HepG2 (cell line): ENCODE data around the gene C1orf226. TPM values are rescaled to one million over a fixed set of nuclear protein-coding genes. Genes with fewer than 3 reads are reported as not detected.

Experiments used
- ATAC-seq: fragments of 200-7000 bp; cut with Tn5 transposase; 3 replicates; pipeline ENCODE4 v1.9.1; 2020; ENCODE audit warnings: mild to moderate bottlenecking, moderate library complexity
- BruUV-seq: library from RNA; stranded (reverse); fragments of 400-500 nt; replicated peaks from 2 replicates; lab custom pipeline; 2021; lab: Mats Ljungman, UMichigan
- CTCF ChIA-PET: fragments of 300-600 bp; formaldehyde crosslinking; extraction: SDS; loops from one replicate; lab custom pipeline; 2021; ENCODE audit warnings: low total read pairs, inconsistent platforms, low intra/inter-chr PET ratio; lab: Yijun Ruan, JAX
- POLR2A ChIA-PET: fragments of 350-600 bp; sonication (Branson Sonifier 250); formaldehyde crosslinking; loops from one replicate; lab custom pipeline; 2020; ENCODE audit warnings: antibody characterized with exemption, inconsistent platforms; lab: Yijun Ruan, JAX
- DNase-seq: peaks from one replicate; pipeline ENCODE4 v3.0.0-alpha.2; 2015; ENCODE audit warnings: low spot score
- FAIRE-seq: peaks from 3 replicates; lab custom pipeline; 2011; peaks lifted over from hg19 to GRCh38; lab: Jason Lieb, UNC
- H2AFZ ChIP-seq: one replicate; pipeline ENCODE4 v1.6.1; 2011; ENCODE audit warnings: low read length, inconsistent platforms
- H3K27ac ChIP-seq: fragments of 300-600 bp; 3 replicates; pipeline ENCODE4 v1.8.0; 2011; ENCODE audit warnings: mixed run types, mild to moderate bottlenecking, mixed read lengths, low read length, inconsistent platforms; ENCODE audit not compliant: insufficient read depth; ENCODE audit errors: extremely low read length
- H3K27me3 ChIP-seq, 2 experiments: fragments of 200-600 bp in 1 of 2; 2 replicates in 1 of 2; 3 replicates in 1 of 2; pipeline versions ENCODE4 v1.6.0 to v1.8.0; 2011; ENCODE audit warnings: low read length in 2 of 2, mild to moderate bottlenecking in 2 of 2, moderate library complexity in 2 of 2, inconsistent platforms in 1 of 2; ENCODE audit not compliant: insufficient read depth in 2 of 2, control insufficient read depth in 1 of 2
- H3K36me3 ChIP-seq, 2 experiments: fragments of 200-600 bp in 1 of 2; replicated peaks in 1 of 2; 2 replicates in 1 of 2; 3 replicates in 1 of 2; pipeline versions ENCODE4 v1.5.1 to v1.8.0; 2011; ENCODE audit warnings: low read length in 2 of 2, inconsistent platforms in 1 of 2; ENCODE audit not compliant: insufficient read depth in 2 of 2, control insufficient read depth in 1 of 2
- H3K4me1 ChIP-seq: 2 replicates; pipeline ENCODE4 v1.5.1; 2012; ENCODE audit warnings: low read length, inconsistent platforms; ENCODE audit not compliant: insufficient read depth
- H3K4me2 ChIP-seq: 2 replicates; pipeline ENCODE4 v1.6.0; 2011; ENCODE audit warnings: low read depth, low read length, inconsistent platforms
- H3K4me3 ChIP-seq, 3 experiments: fragments of 200-600 bp in 1 of 3; sonication (generic), shearing (Covaris generic) in 1 of 3; replicated peaks in 1 of 3; 2 replicates each; pipeline ENCODE4 v1.5.1; 2011 to 2016; ENCODE audit warnings: low read length in 3 of 3, inconsistent platforms in 2 of 3, low read depth in 2 of 3, mild to moderate bottlenecking in 2 of 3, control low read depth in 1 of 3, mixed read lengths in 1 of 3; ENCODE audit not compliant: insufficient read depth in 1 of 3
- H3K79me2 ChIP-seq: one replicate; pipeline ENCODE4 v1.6.1; 2011; ENCODE audit warnings: low read length, inconsistent platforms; ENCODE audit not compliant: insufficient read depth
- H3K9ac ChIP-seq: 2 replicates; pipeline ENCODE4 v1.6.0; 2011; ENCODE audit warnings: mild to moderate bottlenecking, low read depth, low read length, inconsistent platforms; ENCODE audit not compliant: insufficient read depth
- H3K9me3 ChIP-seq: 2 replicates; pipeline ENCODE4 v1.5.1; 2012; ENCODE audit warnings: mild to moderate bottlenecking, low read length
- H4K20me1 ChIP-seq: 2 replicates; pipeline ENCODE4 v1.6.0; 2011; ENCODE audit warnings: inconsistent platforms, mild to moderate bottlenecking, low read length, moderate library complexity; ENCODE audit not compliant: insufficient read depth
- HNRNPUL1 ChIP-seq: fragments of 200-400 bp; formaldehyde crosslinking; IDR thresholded peaks from 2 replicates; pipeline ENCODE4 v1.6.1; 2017; ENCODE audit warnings: low read depth, mild to moderate bottlenecking, low read length, moderate library complexity
- HOXD1 ChIP-seq: sonication (generic); formaldehyde crosslinking; IDR thresholded peaks from 2 replicates; pipeline ENCODE4 v1.5.0; 2020; ENCODE audit warnings: missing genetic modification reagents
- MAFF ChIP-seq: IDR thresholded peaks from 2 replicates; pipeline ENCODE4 v1.6.1; 2011; ENCODE audit warnings: low read depth, low read length, improper control_type of control experiment
- MAFK ChIP-seq, 2 experiments: IDR thresholded peaks in 1 of 2; conservative IDR thresholded peaks in 1 of 2; 2 replicates each; pipeline ENCODE4 v1.6.1; 2011; ENCODE audit warnings: improper control_type of control experiment in 2 of 2, low read length in 2 of 2
- MXD4 ChIP-seq: IDR thresholded peaks from 2 replicates; pipeline ENCODE4 v1.6.1; 2016; ENCODE audit warnings: mild to moderate bottlenecking, missing biosample characterization, missing genetic modification reagents
- NR2F2 ChIP-seq: IDR thresholded peaks from 2 replicates; pipeline ENCODE4 v1.6.1; 2012; ENCODE audit warnings: low read depth, inconsistent platforms, borderline replicate concordance
- RBM39 ChIP-seq: fragments of 200-400 bp; formaldehyde crosslinking; IDR thresholded peaks from one replicate; pipeline ENCODE4 v1.6.1; 2018; ENCODE audit warnings: antibody characterized with exemption, mild to moderate bottlenecking, low read depth, low read length; ENCODE audit not compliant: poor library complexity, severe bottlenecking
- SMARCE1 ChIP-seq: fragments of 450-650 bp; IDR thresholded peaks from 2 replicates; pipeline ENCODE4 v1.6.1; 2017; ENCODE audit warnings: borderline replicate concordance
- ZBTB8A ChIP-seq: sonication (generic); formaldehyde crosslinking; IDR thresholded peaks from 2 replicates; pipeline ENCODE4 v1.4.0; 2020; ENCODE audit warnings: mild to moderate bottlenecking, low read depth, missing genetic modification reagents, borderline replicate concordance
- ZFP36L1 ChIP-seq: sonication (generic); formaldehyde crosslinking; IDR thresholded peaks from 2 replicates; pipeline ENCODE4 v1.8.0; 2022; ENCODE audit warnings: mild to moderate bottlenecking, missing genetic modification reagents, moderate library complexity
- ZNF33A ChIP-seq: sonication (generic); formaldehyde crosslinking; IDR thresholded peaks from 2 replicates; pipeline ENCODE4 v1.5.1; 2020; ENCODE audit warnings: missing genetic modification reagents, mild to moderate bottlenecking, moderate library complexity, borderline replicate concordance
- ZNF496 ChIP-seq: sonication (generic); formaldehyde crosslinking; IDR thresholded peaks from 2 replicates; pipeline ENCODE4 v1.8.1; 2023; ENCODE audit warnings: mild to moderate bottlenecking, moderate library complexity, missing genetic modification reagents; ENCODE audit not compliant: insufficient replicate concordance
- ZNF510 ChIP-seq: sonication (generic); formaldehyde crosslinking; IDR thresholded peaks from 2 replicates; pipeline ENCODE4 v1.4.0; 2020; ENCODE audit warnings: low read depth, mild to moderate bottlenecking, missing genetic modification reagents
- WGBS: methylation state at CpG from one replicate; pipeline ENCODE4 v1.1.6; 2017; ENCODE audit warnings: low lambda C conversion rate; 5-methylcytosine and 5-hydroxymethylcytosine counted together
- in situ Hi-C: cut with HindIII; loops from 2 replicates; pipeline ENCODE4 v1.10.0; 2017; ENCODE audit warnings: low pct_unique_long_range_greater_than_20kb; ENCODE audit not compliant: extremely low pct_ligation_motif_present
- intact Hi-C: fragments of 100-400 bp; cut with micrococcal nuclease; formaldehyde crosslinking; loops from one replicate; pipeline ENCODE4 v1.10.0; 2022; ENCODE audit not compliant: unreplicated experiment
- polyA plus RNA-seq, 8 experiments: library from polyadenylated mRNA; depleted of rRNA in 3 of 8; stranded (reverse) in 7 of 8; unstranded in 1 of 8; fragments of >200 nt; fragmentation: Illumina TruSeq in 4 of 8; extraction: Trizol in 4 of 8; gene quantifications; 2 replicates each; pipeline versions ENCODE4 v1.2.1 to v1.2.3, GENCODE V29; 2011 to 2016; ENCODE audit warnings: low read depth in 4 of 8, missing spikeins in 1 of 8, mixed read lengths in 1 of 8; ENCODE audit not compliant: insufficient read depth in 1 of 8
- total RNA-seq, 5 experiments: library from RNA; depleted of rRNA; stranded (reverse); fragments of >200 nt; fragmentation: Illumina TruSeq; extraction: Trizol; gene quantifications; 2 replicates each; pipeline ENCODE4 v1.2.3, GENCODE V29; 2016; ENCODE audit warnings: low read depth in 1 of 5
- TF ChIP-seq, protein P1 (sequence below): sonication (generic); IDR thresholded peaks from 2 replicates; pipeline ENCODE4 v1.6.1; 2016; ENCODE audit warnings: low read depth, borderline replicate concordance
- TF ChIP-seq, protein P2 (sequence below): sonication (generic); formaldehyde crosslinking; IDR thresholded peaks from 2 replicates; pipeline ENCODE4 v1.4.0; 2020; ENCODE audit warnings: missing genetic modification reagents; ENCODE audit errors: not compliant biosample characterization
- TF ChIP-seq, protein P3 (sequence below): sonication (generic); formaldehyde crosslinking; IDR thresholded peaks from 2 replicates; pipeline ENCODE4 v1.8.0; 2022; ENCODE audit warnings: mild to moderate bottlenecking, missing genetic modification reagents; ENCODE audit not compliant: insufficient replicate concordance

Gene C1orf226
- total and polyA plus RNA-seq, 2 of the 13 experiments (the other 11 are each of a cell fraction or from before 2014, with no cell fraction given): 4.7 to 4.9 TPM

DNA sequence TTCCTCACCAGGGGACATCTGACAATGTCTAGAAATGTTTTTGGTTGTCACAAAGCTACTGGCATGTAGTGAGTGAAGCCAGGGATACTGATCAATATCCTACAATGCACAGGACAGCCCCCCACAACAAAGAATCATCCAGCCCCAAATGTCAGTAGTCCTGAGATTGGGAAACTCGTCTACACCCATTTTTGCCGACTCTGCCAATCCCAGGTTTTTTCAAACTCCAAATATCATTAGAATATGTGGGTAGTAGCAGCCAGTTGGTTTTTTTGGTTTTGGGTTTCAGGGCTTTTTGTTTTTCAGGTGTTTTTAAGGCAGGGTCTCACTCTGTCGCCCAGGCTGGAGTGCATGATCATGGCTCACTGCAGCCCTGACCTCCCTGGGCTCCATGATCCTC, 10.8 kb upstream of the C1orf226 start:
- Histone ChIP-seq H3K4me1 (peaks cover 10% of the 10 kb centered on the region), H3K9me3 (no peaks in the 10 kb centered on the region), H3K79me2 (no peaks in the 10 kb centered on the region), H4K20me1 (no peaks in the 10 kb centered on the region), H3K36me3 (peaks cover 9 to 27% of the 10 kb centered on the region in 2 experiments; a peak in 4 of 5 replicates), H3K27me3 (no peaks in the 10 kb centered on the region), H3K9ac (no peak overlapping the region), H3K4me2 (no peak overlapping the region), H2AFZ (no peak overlapping the region), H3K27ac (no peak overlapping the region), H3K4me3 (no peak overlapping the region)
- no peak for DNase-seq
- no peak for FAIRE-seq
- ChIA-PET POLR2A (no interaction called here), CTCF (no interaction called here)
- BruUV-seq: no TSS peak
- in situ Hi-C loops: no loop called here
- TF ChIP-seq, protein P1, sequence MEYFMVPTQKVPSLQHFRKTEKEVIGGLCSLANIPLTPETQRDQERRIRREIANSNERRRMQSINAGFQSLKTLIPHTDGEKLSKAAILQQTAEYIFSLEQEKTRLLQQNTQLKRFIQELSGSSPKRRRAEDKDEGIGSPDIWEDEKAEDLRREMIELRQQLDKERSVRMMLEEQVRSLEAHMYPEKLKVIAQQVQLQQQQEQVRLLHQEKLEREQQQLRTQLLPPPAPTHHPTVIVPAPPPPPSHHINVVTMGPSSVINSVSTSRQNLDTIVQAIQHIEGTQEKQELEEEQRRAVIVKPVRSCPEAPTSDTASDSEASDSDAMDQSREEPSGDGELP: no peak
- peak; percentile 30 for TF ChIP-seq MAFF
- TF ChIP-seq MAFK (conservative IDR thresholded peaks at IDR 0.05 in 1 of 2, IDR thresholded peaks at IDR 0.05 in 1 of 2; ENCODE audit: low read length in 2 of 2): peak; percentile 11 to 62; a peak in 2 of 4 replicates
- ATAC-seq: no peak
- intact Hi-C loops: no loop called here
- 100% methylated on average over 3 of the region's 3 CpGs for WGBS

DNA sequence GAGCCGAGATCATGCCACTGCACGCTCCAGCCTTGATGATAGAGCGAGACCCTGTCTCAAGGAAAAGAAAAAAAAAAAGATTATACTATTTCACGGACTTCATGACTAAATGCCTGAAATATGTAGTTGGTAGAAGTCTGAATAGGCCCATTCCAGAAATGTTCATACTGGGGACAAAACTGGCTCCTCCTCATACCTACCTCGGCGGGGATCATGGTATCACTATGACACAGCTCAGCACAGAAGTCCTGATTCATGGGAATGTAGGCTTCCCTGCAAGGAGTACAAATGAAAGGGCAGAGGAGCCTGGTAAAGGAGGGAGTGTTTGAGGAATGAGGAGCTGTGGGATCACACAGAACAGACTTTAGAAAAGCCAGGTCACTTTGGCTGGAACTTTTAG, 9.9 kb upstream of the C1orf226 start:
- CTCF ChIA-PET: no interaction called here
- no peak for FAIRE-seq
- BruUV-seq: no TSS peak
- TF ChIP-seq NR2F2 (no peak), HOXD1 (CRISPR knock-in tag) (no peak), HNRNPUL1 (no peak), ZBTB8A (CRISPR knock-in tag) (no peak), SMARCE1 (no peak), ZNF496 (CRISPR knock-in tag) (no peak), MXD4 (CRISPR knock-in tag) (no peak), ZFP36L1 (no peak), ZNF510 (CRISPR knock-in tag) (no peak), RBM39 (no peak), ZNF33A (CRISPR knock-in tag) (no peak)
- TF ChIP-seq, protein P2, sequence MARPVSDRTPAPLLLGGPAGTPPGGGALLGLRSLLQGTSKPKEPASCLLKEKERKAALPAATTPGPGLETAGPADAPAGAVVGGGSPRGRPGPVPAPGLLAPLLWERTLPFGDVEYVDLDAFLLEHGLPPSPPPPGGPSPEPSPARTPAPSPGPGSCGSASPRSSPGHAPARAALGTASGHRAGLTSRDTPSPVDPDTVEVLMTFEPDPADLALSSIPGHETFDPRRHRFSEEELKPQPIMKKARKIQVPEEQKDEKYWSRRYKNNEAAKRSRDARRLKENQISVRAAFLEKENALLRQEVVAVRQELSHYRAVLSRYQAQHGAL (CRISPR knock-in tag): no peak
- TF ChIP-seq, protein P3, sequence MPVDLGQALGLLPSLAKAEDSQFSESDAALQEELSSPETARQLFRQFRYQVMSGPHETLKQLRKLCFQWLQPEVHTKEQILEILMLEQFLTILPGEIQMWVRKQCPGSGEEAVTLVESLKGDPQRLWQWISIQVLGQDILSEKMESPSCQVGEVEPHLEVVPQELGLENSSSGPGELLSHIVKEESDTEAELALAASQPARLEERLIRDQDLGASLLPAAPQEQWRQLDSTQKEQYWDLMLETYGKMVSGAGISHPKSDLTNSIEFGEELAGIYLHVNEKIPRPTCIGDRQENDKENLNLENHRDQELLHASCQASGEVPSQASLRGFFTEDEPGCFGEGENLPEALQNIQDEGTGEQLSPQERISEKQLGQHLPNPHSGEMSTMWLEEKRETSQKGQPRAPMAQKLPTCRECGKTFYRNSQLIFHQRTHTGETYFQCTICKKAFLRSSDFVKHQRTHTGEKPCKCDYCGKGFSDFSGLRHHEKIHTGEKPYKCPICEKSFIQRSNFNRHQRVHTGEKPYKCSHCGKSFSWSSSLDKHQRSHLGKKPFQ: no peak

More for the DNA sequence above, 9.9 kb upstream of the C1orf226 start:
- no peak overlapping the region for H3K4me2 ChIP-seq
- no peak for DNase-seq
- ATAC-seq: no peak
- H3K4me3 ChIP-seq: no peak overlapping the region
- POLR2A ChIA-PET: no interaction called here
- intact Hi-C loops: no loop called here
- peaks cover 9 to 21% of the 10 kb centered on the region in 2 experiments; a peak in 4 of 5 replicates for H3K36me3 ChIP-seq
- no peaks in the 10 kb centered on the region for H3K79me2 ChIP-seq
- H2AFZ ChIP-seq: no peak overlapping the region
- in situ Hi-C loops: no loop called here
- WGBS: 94% methylated on average over 6 of the region's 6 CpGs
- no peak overlapping the region for H3K27ac ChIP-seq
- no peak overlapping the region for H3K9ac ChIP-seq
- H3K27me3 ChIP-seq: no peaks in the 10 kb centered on the region
- H3K9me3 ChIP-seq: no peaks in the 10 kb centered on the region
- H4K20me1 ChIP-seq: no peaks in the 10 kb centered on the region
- H3K4me1 ChIP-seq: peaks cover 10% of the 10 kb centered on the region
